LNCaP clone FGC (cell line): ENCODE results near the gene MSL1.

Experiments used
- DNase-seq: peaks from one replicate; pipeline ENCODE4 v3.0.0-alpha.2; 2011; ENCODE audit warnings: low read depth
- H3K4me3 ChIP-seq: 2 replicates; pipeline ENCODE4 v1.5.1; 2011; ENCODE audit warnings: mild to moderate bottlenecking, low read depth, low read length, control low read depth
- TF ChIP-seq, protein P1 (sequence below): IDR thresholded peaks from 2 replicates; pipeline ENCODE4 v1.5.1; 2012; ENCODE audit warnings: mild to moderate bottlenecking; ENCODE audit not compliant: control insufficient read depth, insufficient read depth; ENCODE audit errors: extremely low read depth

The MSL1 gene

DNA sequence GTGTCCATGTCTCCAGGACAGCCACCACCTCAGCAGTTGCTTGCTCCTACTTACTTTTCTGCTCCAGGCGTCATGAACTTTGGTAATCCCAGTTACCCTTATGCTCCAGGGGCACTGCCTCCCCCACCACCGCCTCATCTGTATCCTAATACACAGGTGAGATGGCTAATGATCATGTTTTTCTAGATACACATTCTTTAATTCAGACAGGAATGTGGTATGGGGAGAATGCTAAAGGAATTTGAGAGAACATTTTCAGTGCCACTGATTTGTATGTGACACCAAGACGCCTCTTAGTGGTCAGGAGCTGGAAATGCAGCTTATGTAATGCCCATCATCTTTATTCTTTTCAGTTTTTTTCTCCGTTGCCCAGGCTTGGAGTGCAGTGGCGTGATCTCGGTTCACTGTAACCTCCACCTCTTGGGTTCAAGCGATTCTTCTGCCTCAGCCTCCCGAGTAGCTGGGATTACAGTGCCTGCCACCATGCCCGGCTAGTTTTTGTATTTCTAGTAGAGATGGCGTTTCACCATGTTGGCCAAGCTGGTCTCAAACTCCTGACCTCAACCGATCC lies 46.6 kb downstream of the MSL1 start:
- TF ChIP-seq, protein P1, sequence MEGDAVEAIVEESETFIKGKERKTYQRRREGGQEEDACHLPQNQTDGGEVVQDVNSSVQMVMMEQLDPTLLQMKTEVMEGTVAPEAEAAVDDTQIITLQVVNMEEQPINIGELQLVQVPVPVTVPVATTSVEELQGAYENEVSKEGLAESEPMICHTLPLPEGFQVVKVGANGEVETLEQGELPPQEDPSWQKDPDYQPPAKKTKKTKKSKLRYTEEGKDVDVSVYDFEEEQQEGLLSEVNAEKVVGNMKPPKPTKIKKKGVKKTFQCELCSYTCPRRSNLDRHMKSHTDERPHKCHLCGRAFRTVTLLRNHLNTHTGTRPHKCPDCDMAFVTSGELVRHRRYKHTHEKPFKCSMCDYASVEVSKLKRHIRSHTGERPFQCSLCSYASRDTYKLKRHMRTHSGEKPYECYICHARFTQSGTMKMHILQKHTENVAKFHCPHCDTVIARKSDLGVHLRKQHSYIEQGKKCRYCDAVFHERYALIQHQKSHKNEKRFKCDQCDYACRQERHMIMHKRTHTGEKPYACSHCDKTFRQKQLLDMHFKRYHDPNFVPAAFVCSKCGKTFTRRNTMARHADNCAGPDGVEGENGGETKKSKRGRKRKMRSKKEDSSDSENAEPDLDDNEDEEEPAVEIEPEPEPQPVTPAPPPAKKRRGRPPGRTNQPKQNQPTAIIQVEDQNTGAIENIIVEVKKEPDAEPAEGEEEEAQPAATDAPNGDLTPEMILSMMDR: peak; percentile 72
- no peak overlapping the region for H3K4me3 ChIP-seq
- peak; percentile 26 for DNase-seq

DNA sequence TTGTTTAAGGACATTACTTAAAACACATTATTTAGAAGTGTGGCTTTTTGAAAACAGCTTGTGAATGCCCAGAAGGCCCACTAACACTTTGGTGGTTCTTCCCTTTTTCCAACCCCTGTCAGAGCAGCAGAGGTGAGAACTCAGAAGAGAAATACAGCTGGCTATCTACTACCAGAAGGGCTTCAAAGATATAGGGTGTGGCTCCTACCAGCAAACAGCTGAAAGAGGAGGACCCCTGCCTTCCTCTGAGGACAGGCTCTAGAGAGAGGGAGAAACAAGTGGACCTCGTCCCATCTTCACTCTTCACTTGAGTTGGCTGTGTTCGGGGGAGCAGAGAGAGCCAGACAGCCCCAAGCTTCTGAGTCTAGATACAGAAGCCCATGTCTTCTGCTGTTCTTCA lies 48.6 kb downstream of the MSL1 start:
- H3K4me3 ChIP-seq: no peak overlapping the region
- DNase-seq: no peak
- TF ChIP-seq, protein P1: no peak

DNA sequence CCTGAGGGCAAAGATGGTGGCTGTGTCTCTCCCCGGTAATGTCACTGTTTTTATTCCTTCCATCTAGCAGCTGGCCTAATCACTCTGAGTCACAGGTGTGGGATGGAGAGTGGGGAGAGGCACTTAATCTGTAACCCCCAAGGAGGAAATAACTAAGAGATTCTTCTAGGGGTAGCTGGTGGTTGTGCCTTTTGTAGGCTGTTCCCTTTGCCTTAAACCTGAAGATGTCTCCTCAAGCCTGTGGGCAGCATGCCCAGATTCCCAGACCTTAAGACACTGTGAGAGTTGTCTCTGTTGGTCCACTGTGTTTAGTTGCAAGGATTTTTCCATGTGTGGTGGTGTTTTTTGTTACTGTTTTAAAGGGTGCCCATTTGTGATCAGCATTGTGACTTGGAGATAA lies 50.0 kb downstream of the MSL1 start:
- TF ChIP-seq, protein P1: no peak
- DNase-seq: no peak
- H3K4me3 ChIP-seq: no peak overlapping the region

DNA sequence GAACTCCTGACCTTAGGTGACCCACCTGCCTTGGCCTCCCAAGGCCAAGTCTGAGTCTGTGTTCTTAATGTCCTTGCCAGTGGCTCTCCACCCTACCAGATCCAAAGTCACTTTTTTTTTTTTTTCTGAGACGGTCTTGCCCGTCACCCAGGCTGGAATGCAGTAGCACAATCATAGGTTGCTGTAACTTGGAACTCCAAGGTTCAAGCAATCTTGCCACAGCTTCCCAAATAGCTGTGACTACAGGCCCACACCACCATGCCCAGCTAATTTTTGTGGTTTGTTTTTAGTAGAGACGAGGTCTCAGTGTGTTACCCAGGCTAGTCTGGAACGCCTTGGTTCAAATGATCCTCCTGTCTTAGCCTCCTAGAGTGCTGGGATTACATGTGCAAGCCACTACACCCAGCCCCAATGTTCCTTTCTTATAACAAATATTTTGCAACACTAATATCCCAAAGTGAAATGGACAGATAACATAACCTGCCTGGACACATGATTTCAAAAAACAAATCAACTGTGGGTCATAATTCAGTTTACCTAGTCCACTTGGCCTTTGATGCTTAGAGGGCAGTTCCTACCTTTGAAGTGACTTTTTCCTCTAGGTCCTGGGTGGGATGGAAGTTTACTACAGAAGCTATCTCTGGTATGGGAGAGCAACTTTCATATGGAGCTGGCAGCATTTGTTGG lies 51.5 kb downstream of the MSL1 start:
- DNase-seq: no peak
- H3K4me3 ChIP-seq: no peak overlapping the region
- TF ChIP-seq, protein P1: no peak

DNA sequence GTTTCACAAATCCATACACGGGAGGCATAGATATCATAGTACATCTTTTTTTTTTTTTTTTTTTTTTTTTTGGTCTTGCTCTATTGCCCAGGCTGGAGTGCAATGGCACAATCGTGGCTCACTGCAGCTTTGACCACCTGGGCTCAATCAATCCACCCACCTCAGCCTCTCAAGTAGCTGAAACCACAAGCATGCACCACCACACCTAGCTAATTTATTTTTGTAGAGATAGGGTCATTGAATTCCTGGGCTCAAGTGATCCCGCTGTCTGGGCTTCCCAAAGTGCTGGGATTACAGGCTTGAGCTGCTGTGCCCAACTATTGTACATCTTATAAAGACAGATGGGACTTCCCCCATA lies 52.0 kb downstream of the MSL1 start:
- TF ChIP-seq, protein P1: no peak
- H3K4me3 ChIP-seq: no peak overlapping the region
- no peak for DNase-seq

DNA sequence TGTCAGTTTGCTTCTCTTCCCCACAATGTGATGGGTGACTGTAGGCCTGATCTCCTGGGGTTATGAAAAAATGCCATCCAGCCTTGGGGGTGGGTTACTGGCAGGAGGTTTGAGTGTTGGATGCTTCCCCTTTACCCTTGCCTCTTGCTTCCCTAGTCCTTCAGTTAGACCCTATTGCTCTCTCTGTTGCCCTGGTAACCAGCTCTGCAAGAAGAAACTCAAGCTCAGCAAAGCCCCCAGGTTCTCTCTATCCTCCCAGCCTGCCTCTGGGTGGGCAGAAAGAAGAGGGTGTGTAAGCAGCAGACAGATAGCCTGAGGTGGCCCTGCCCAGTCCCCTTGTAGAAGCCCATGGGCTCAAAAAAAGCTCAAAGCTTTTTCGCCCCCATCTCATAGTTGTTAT lies 52.7 kb downstream of the MSL1 start:
- no peak for DNase-seq
- H3K4me3 ChIP-seq: no peak overlapping the region
- TF ChIP-seq, protein P1: no peak
